Subcutaneous adipose tissue (tissue), 4 donors: ENCODE measurements around the gene TFCP2. TPM values are rescaled to one million over a fixed set of nuclear protein-coding genes. Genes with fewer than 3 reads are reported as not detected.

Source experiments
- CTCF ChIP-seq: fragments of 450-650 bp; IDR thresholded peaks from one replicate; pipeline ENCODE4 v1.5.1; 2016; ENCODE audit warnings: low read depth, mild to moderate bottlenecking, control low read depth, antibody characterized with exemption, moderate library complexity
- total RNA-seq, 4 donors: library from RNA; depleted of rRNA; stranded (reverse); fragments of >200 nt; gene quantifications; one replicate each; pipeline ENCODE4 v1.1.0, GENCODE V29; 2016

TFCP2 gene
- total RNA-seq, 4 donors from 2014 or later, result 13.1 to 22.8 (median 15.0) TPM

DNA sequence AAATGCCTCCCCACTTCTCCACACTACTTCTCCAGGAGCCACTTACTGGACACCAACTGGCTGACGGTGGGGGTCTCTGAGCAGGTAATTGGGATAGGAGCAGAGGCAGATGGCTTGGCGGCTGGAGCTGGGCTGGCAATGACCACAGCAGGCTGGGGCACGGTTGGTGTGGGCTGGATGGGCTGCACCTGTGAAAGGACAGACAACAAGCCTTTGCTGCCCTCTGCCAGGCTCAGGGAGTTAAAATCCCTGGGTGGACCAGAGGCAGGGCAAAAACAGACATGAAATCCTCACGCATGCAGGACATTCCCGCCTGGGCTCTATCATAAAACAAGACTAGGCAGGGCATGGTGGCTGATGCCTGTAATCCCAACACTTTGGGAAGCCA, 19.3 kb upstream of the TFCP2 start:
- no peak for TF ChIP-seq CTCF

- no peak for TF ChIP-seq CTCF
Observed at GRCh38 chr12:51191516-51192283, 18.8 kb upstream of the TFCP2 start.

DNA sequence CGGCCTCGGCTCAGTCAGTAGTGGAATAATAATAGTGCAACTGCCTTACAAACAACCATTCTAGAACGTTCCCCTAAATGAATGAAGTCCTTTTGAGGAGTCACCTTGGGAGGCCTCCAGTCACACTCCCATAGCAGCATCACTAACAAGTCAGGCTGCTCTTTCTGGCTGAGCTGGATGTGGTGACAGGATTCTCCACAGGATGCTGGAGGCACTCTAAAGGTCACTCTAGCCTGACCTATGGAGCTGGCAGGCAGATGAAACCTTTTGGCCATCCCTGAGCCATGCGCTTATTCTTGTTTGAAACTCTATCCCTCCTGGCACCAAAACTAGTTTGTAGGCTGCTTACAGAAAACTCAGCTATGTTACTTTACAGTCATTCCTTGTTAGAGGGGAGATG, 17.9 kb upstream of the TFCP2 start:
- TF ChIP-seq CTCF, result no peak

DNA sequence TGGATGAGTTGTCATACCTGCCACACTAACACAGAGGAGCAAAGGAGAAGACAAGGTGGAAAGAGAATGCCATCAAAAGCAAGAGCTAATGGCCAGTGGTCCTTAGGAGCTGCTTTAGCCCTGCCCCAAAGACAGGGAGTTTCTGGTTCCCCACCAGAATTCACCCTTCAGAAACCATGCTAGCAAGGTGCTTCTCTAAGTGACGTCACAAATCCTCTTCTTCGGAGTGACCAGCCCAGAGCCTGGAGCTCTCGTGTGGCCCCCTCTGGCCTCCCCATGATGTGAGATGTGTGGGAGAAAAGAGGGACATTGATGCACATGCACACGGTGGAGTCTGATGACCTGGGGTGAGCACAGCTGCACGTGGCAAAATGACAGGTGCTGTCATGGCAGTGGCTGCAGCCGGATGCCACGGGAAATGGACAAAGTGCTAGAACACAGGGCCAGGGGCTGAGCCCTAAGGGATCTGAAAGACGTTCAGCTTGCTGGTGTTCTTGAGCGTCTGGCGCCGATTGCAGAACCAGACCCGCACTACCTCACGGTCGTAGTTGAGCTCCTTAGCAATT, 16.9 kb upstream of the TFCP2 start:
- TF ChIP-seq CTCF, result no peak

DNA sequence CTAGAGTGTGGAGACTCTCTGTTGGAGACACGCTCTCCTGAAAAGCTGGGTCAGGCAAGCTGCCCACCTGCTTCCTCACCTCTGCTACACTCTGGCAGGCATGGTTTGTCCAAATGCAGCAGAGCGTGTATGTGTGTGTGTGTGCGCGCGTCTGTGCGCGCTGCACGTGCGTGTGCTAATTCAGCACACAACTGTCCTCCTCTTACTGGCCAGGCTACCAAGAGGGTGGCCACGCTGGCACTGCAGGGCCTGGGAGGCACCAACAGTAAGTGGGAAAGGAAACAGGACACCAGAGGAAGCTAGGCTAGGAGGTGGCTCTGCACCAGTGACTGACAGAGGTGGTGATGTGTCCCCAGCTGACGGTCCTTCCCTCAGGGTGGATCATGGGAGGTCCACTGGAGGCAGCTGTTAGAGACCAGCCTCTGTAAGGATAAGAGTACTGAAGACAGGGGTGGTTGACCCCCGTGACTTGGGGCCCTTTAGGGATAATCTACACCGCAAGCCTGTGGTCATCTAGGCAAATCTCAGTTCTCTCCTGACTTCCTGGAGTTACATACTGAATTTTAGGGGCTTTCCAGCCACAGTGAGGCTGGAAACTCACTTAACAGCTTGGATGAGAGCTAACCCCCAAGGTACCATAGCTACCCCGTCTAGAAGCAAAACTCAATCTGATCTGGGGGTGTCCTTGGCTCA, 15.6 kb upstream of the TFCP2 start:
- no peak for TF ChIP-seq CTCF

GRCh38 chr12:51187370-51187987, 14.5 kb upstream of the TFCP2 start:
- TF ChIP-seq CTCF, result no peak
